Measurements from ENCODE around the gene NVL.

NVL gene

DNA sequence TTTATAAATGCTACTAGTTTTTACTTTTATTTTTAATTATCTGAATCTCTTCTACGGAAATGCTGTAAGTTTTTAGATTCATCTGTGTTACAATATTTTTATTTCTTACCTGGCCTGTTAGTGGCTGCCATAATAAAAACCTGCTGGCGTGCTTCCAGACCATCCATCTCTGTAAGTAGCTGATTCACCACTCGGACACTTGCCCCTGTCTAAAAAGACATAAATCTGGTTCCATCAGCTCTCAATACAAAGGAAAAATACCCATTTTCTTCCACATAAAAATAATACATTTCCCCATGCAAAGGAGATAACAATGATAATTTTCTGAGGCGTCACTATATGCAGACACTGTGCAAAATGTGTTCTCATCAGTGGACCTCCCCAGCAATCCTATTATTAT, 62.0 kb downstream of the NVL start:
- Histone ChIP-seq H3K9me3 (ENCODE audit: insufficient read depth, low read depth, low read length) (no peaks in the 10 kb centered on the region), H3K4me3 (ENCODE audit: low read length, poor library complexity, severe bottlenecking) (no peak overlapping the region), H3K9me2 (replicated peaks; ENCODE audit: low read depth, low read length) (no peaks in the 10 kb centered on the region), H3K36me3 (ENCODE audit: insufficient read depth, low read length) (peaks cover 3% of the 10 kb centered on the region; the same call in 1 of the 2 replicates), H2AFZ (ENCODE audit: low read length) (no peak overlapping the region), H3K4me1 (ENCODE audit: insufficient read depth, low read length, poor library complexity, severe bottlenecking) (no peaks in the 10 kb centered on the region), H3K4me2 (ENCODE audit: low read depth, low read length, poor library complexity, severe bottlenecking) (no peak overlapping the region), H3F3A (ENCODE audit: low read depth) (no peaks in the 10 kb centered on the region), H3K9ac (ENCODE audit: low read depth, low read length, poor library complexity, severe bottlenecking) (no peak overlapping the region), H4K20me1 (ENCODE audit: insufficient read depth, low read length, poor library complexity, severe bottlenecking) (no peaks in the 10 kb centered on the region), H3K27me3 (ENCODE audit: insufficient read depth, low read length, poor library complexity, severe bottlenecking) (no peaks in the 10 kb centered on the region), H3K79me2 (ENCODE audit: insufficient read depth, low read length) (no peaks in the 10 kb centered on the region)
- TF ChIP-seq EZH2phosphoT487 (IDR thresholded peaks at IDR 0.05; ENCODE audit: borderline replicate concordance) (no peak), CTCF (conservative IDR thresholded peaks at IDR 0.05; ENCODE audit: low read length) (no peak)

- no peaks in the 10 kb centered on the region for H3K9me3 ChIP-seq (ENCODE audit: insufficient read depth, low read depth, low read length)
- peaks cover 3% of the 10 kb centered on the region; the same call in 1 of the 2 replicates for H3K36me3 ChIP-seq (ENCODE audit: insufficient read depth, low read length)
- no peaks in the 10 kb centered on the region for H3K4me1 ChIP-seq (ENCODE audit: insufficient read depth, low read length, poor library complexity, severe bottlenecking)
- no peak overlapping the region for H3K4me3 ChIP-seq (ENCODE audit: low read length, poor library complexity, severe bottlenecking)
- H2AFZ ChIP-seq (ENCODE audit: low read length) = no peak overlapping the region
- H3F3A ChIP-seq (ENCODE audit: low read depth) = no peaks in the 10 kb centered on the region
- no peak overlapping the region for H3K4me2 ChIP-seq (ENCODE audit: low read depth, low read length, poor library complexity, severe bottlenecking)
- no peaks in the 10 kb centered on the region for H3K9me2 ChIP-seq (replicated peaks; ENCODE audit: low read depth, low read length)
- H4K20me1 ChIP-seq (ENCODE audit: insufficient read depth, low read length, poor library complexity, severe bottlenecking) = no peaks in the 10 kb centered on the region
- H3K27me3 ChIP-seq (ENCODE audit: insufficient read depth, low read length, poor library complexity, severe bottlenecking) = no peaks in the 10 kb centered on the region
- no peak overlapping the region for H3K9ac ChIP-seq (ENCODE audit: low read depth, low read length, poor library complexity, severe bottlenecking)
- no peak for TF ChIP-seq EZH2phosphoT487 (IDR thresholded peaks at IDR 0.05; ENCODE audit: borderline replicate concordance)
- TF ChIP-seq CTCF (conservative IDR thresholded peaks at IDR 0.05; ENCODE audit: low read length) = no peak
- H3K79me2 ChIP-seq (ENCODE audit: insufficient read depth, low read length) = no peaks in the 10 kb centered on the region
Observed at GRCh38 chr1:224266915-224267856, 62.8 kb downstream of the NVL start.

- H3K9ac ChIP-seq (ENCODE audit: low read depth, low read length, poor library complexity, severe bottlenecking) = no peak overlapping the region
- H3K9me2 ChIP-seq (replicated peaks; ENCODE audit: low read depth, low read length) = no peaks in the 10 kb centered on the region
- H4K20me1 ChIP-seq (ENCODE audit: insufficient read depth, low read length, poor library complexity, severe bottlenecking) = no peaks in the 10 kb centered on the region
- H3K4me3 ChIP-seq (ENCODE audit: low read length, poor library complexity, severe bottlenecking) = no peak overlapping the region
- no peaks in the 10 kb centered on the region for H3K9me3 ChIP-seq (ENCODE audit: insufficient read depth, low read depth, low read length)
- H3K4me1 ChIP-seq (ENCODE audit: insufficient read depth, low read length, poor library complexity, severe bottlenecking) = peaks cover 3% of the 10 kb centered on the region
- H3K79me2 ChIP-seq (ENCODE audit: insufficient read depth, low read length) = no peaks in the 10 kb centered on the region
- TF ChIP-seq CTCF (conservative IDR thresholded peaks at IDR 0.05; ENCODE audit: low read length) (no peak), EZH2phosphoT487 (IDR thresholded peaks at IDR 0.05; ENCODE audit: borderline replicate concordance) (no peak)
- peaks cover 3% of the 10 kb centered on the region; the same call in 1 of the 2 replicates for H3K36me3 ChIP-seq (ENCODE audit: insufficient read depth, low read length)
- no peak overlapping the region for H2AFZ ChIP-seq (ENCODE audit: low read length)
- no peak overlapping the region for H3K4me2 ChIP-seq (ENCODE audit: low read depth, low read length, poor library complexity, severe bottlenecking)
- no peaks in the 10 kb centered on the region for H3F3A ChIP-seq (ENCODE audit: low read depth)
- no peaks in the 10 kb centered on the region for H3K27me3 ChIP-seq (ENCODE audit: insufficient read depth, low read length, poor library complexity, severe bottlenecking)
Observed at GRCh38 chr1:224266105-224266914, 63.7 kb downstream of the NVL start.

Measured in Loucy (cell line).